Uterus (tissue), 4 donors: ENCODE data around the gene PLEKHG4B. TPM values are rescaled to one million over a fixed set of nuclear protein-coding genes. Genes with fewer than 3 reads are reported as not detected.

Experiments
- DNase-seq, 2 donors: peaks; one replicate each; pipeline ENCODE4 v3.0.0-alpha.2; 2019 to 2020
- H3K27ac ChIP-seq, 2 donors: fragments of 200-600 bp; sonication (generic); 1 replicate in 1 of 2; 2 replicates in 1 of 2; pipeline ENCODE4 v1.5.1; 2016 to 2018
- H3K27me3 ChIP-seq, 2 donors: fragments of 200-600 bp; sonication (generic); one replicate each; pipeline ENCODE4 v1.5.1; 2018 to 2019; ENCODE audit warnings: control low read depth in 1 of 2
- H3K36me3 ChIP-seq, 2 donors: fragments of 200-600 bp; sonication (generic); one replicate each; pipeline ENCODE4 v1.5.1; 2019; ENCODE audit warnings: control low read depth in 1 of 2
- H3K4me1 ChIP-seq, 2 donors: fragments of 200-600 bp; sonication (generic); one replicate each; pipeline ENCODE4 v1.5.1; 2018 to 2019; ENCODE audit warnings: control low read depth in 1 of 2
- H3K4me3 ChIP-seq, 2 donors: fragments of 200-600 bp; sonication (generic); 1 replicate in 1 of 2; 2 replicates in 1 of 2; pipeline ENCODE4 v1.5.1; 2018 to 2019; ENCODE audit warnings: mild to moderate bottlenecking in 1 of 2
- H3K9me3 ChIP-seq, 2 donors: fragments of 200-600 bp; sonication (generic); one replicate each; pipeline ENCODE4 v1.5.1; 2019; ENCODE audit warnings: control low read depth in 1 of 2
- CTCF ChIP-seq, 4 experiments: fragments of 200-600 bp in 2 of 4; fragments of 450-650 bp in 2 of 4; sonication (generic) in 2 of 4; IDR thresholded peaks; one replicate each; pipeline ENCODE4 v1.5.1; 2016 to 2019; ENCODE audit warnings: antibody characterized with exemption in 4 of 4, mild to moderate bottlenecking in 2 of 4, moderate library complexity in 1 of 4
- POLR2A ChIP-seq, 2 donors: fragments of 450-650 bp; IDR thresholded peaks; one replicate each; pipeline ENCODE4 v1.6.1; 2016; ENCODE audit warnings: antibody characterized with exemption in 2 of 2, mild to moderate bottlenecking in 1 of 2, moderate library complexity in 1 of 2
- intact Hi-C: fragments of 100-400 bp; cut with DNase I; formaldehyde crosslinking; loops from one replicate; pipeline ENCODE4 v1.15.1; 2023; ENCODE audit warnings: low total_unique reads
- total RNA-seq, 4 donors: library from RNA; depleted of rRNA in 3 of 4; stranded (reverse); fragments of >200 nt in 3 of 4; gene quantifications; one replicate each; pipeline versions ENCODE4 v1.1.0 to v1.2.4, GENCODE V29; 2014 to 2023
- donor health status: DM: yes; HTN: yes; CAD: no.

The PLEKHG4B gene
- total RNA-seq, 4 donors from 2014 or later: under 0.01 to 8.3 (median 0.37) TPM; not detected in 1

- intact Hi-C loops: no loop called here
- TF ChIP-seq POLR2A (IDR thresholded peaks at IDR 0.05): no peak
- TF ChIP-seq CTCF (IDR thresholded peaks at IDR 0.05): no peak
- Histone ChIP-seq H3K36me3 (no peaks in the 10 kb centered on the region), H3K27me3 (no peaks in the 10 kb centered on the region), H3K4me3 (no peak overlapping the region), H3K4me1 (no peaks in the 10 kb centered on the region), H3K27ac (no peak overlapping the region), H3K9me3 (no peaks in the 10 kb centered on the region)
- DNase-seq: no peak
Measured at GRCh38 chr5:172841-173251, 80.9 kb downstream of the PLEKHG4B start.

GRCh38 chr5:173392-174290, 81.7 kb downstream of the PLEKHG4B start:
- Histone ChIP-seq H3K27me3 (no peaks in the 10 kb centered on the region), H3K9me3 (no peaks in the 10 kb centered on the region), H3K4me3 (no peak overlapping the region), H3K27ac (no peak overlapping the region), H3K4me1 (no peaks in the 10 kb centered on the region), H3K36me3 (no peaks in the 10 kb centered on the region)
- intact Hi-C loops: no loop called here
- no peak for DNase-seq
- TF ChIP-seq CTCF (IDR thresholded peaks at IDR 0.05) (no peak), POLR2A (IDR thresholded peaks at IDR 0.05) (no peak)

GRCh38 chr5:174291-174600, 82.3 kb downstream of the PLEKHG4B start:
- intact Hi-C loops: no loop called here
- Histone ChIP-seq H3K27me3 (no peaks in the 10 kb centered on the region), H3K9me3 (no peaks in the 10 kb centered on the region), H3K4me1 (no peaks in the 10 kb centered on the region), H3K4me3 (no peak overlapping the region), H3K36me3 (no peaks in the 10 kb centered on the region), H3K27ac (no peak overlapping the region)
- no peak for DNase-seq
- TF ChIP-seq POLR2A (IDR thresholded peaks at IDR 0.05): no peak
- TF ChIP-seq CTCF (IDR thresholded peaks at IDR 0.05): no peak

- TF ChIP-seq CTCF (IDR thresholded peaks at IDR 0.05) (no peak), POLR2A (IDR thresholded peaks at IDR 0.05) (no peak)
- H3K4me1 ChIP-seq: no peaks in the 10 kb centered on the region
- no peak overlapping the region for H3K27ac ChIP-seq
- no peaks in the 10 kb centered on the region for H3K36me3 ChIP-seq
- intact Hi-C loops: no loop called here
- DNase-seq: no peak
- no peaks in the 10 kb centered on the region for H3K9me3 ChIP-seq
- no peak overlapping the region for H3K4me3 ChIP-seq
- H3K27me3 ChIP-seq: no peaks in the 10 kb centered on the region
Measured at GRCh38 chr5:174876-175465, 83.0 kb downstream of the PLEKHG4B start.

- Histone ChIP-seq H3K27ac (no peak overlapping the region), H3K36me3 (no peaks in the 10 kb centered on the region), H3K4me1 (no peaks in the 10 kb centered on the region), H3K27me3 (no peaks in the 10 kb centered on the region), H3K4me3 (no peak overlapping the region), H3K9me3 (no peaks in the 10 kb centered on the region)
- no peak for DNase-seq
- TF ChIP-seq CTCF (IDR thresholded peaks at IDR 0.05) (no peak), POLR2A (IDR thresholded peaks at IDR 0.05) (no peak)
- intact Hi-C loops: no loop called here
Measured at GRCh38 chr5:176296-176823, 84.4 kb downstream of the PLEKHG4B start.
